ENCODE results near the gene FAM20B. TPM values are rescaled to one million over a fixed set of nuclear protein-coding genes. Genes with fewer than 3 reads are reported as not detected.

The FAM20B gene
- total and polyA plus RNA-seq, 2 experiments from 2014 or later, result 5.3 to 22.5 TPM

GRCh38 chr1:179095924-179096323 is 70.2 kb downstream of the FAM20B start:
- Histone ChIP-seq H3K4me1 (ENCODE audit: insufficient read depth) (peaks cover 8% of the 10 kb centered on the region), H3K4me3 (no peak overlapping the region), H3K4me2 (no peak overlapping the region), H3K79me2 (replicated peaks; ENCODE audit: insufficient read depth) (no peaks in the 10 kb centered on the region), H2AFZ (no peak overlapping the region), H3K27me3 (ENCODE audit: insufficient read depth) (no peaks in the 10 kb centered on the region), H3F3A (replicated peaks; ENCODE audit: low read depth) (no peaks in the 10 kb centered on the region), H3K27ac (ENCODE audit: low read depth) (no peak overlapping the region), H3K9me2 (ENCODE audit: insufficient read depth) (0 out of 2 replicates have a peak, but pooled peaks cover 4% of the 10 kb centered on the region), H4K20me1 (replicated peaks; ENCODE audit: insufficient read depth) (no peaks in the 10 kb centered on the region), H3K36me3 (ENCODE audit: insufficient read depth) (peaks cover 16% of the 10 kb centered on the region; the same call in 1 of the 2 replicates)
- DNase-seq (ENCODE audit: low spot score), result no peak
- no peak for TF ChIP-seq NANOG (IDR thresholded peaks at IDR 0.05; ENCODE audit: borderline replicate concordance)
- no peak for TF ChIP-seq REST (IDR thresholded peaks at IDR 0.05; ENCODE audit: unreplicated experiment)
- no peak for TF ChIP-seq ZNF114 (CRISPR knock-in tag; IDR thresholded peaks at IDR 0.05)
- no peak for TF ChIP-seq ETS1 (IDR thresholded peaks at IDR 0.05)
- no peak for TF ChIP-seq CTCF (conservative IDR thresholded peaks at IDR 0.05; ENCODE audit: low read depth in 2 of 2)
- TF ChIP-seq JUNB (IDR thresholded peaks at IDR 0.05; ENCODE audit: unreplicated experiment), result no peak
- no peak for TF ChIP-seq STAT1 (IDR thresholded peaks at IDR 0.05; ENCODE audit: unreplicated experiment)
- no peak for TF ChIP-seq EZH2 (IDR thresholded peaks at IDR 0.05; ENCODE audit: low read depth, unreplicated experiment)
- no peak for TF ChIP-seq ZNF462 (CRISPR knock-in tag; IDR thresholded peaks at IDR 0.05)
- no peak for TF ChIP-seq ZNF331 (CRISPR knock-in tag; IDR thresholded peaks at IDR 0.05; ENCODE audit: low read depth)
- no peak for TF ChIP-seq EZH2phosphoT487 (IDR thresholded peaks at IDR 0.05; ENCODE audit: unreplicated experiment)
- no peak for TF ChIP-seq POLR2AphosphoS5 (IDR thresholded peaks at IDR 0.05; ENCODE audit: low read depth)
- no peak for TF ChIP-seq CREB1 (CRISPR knock-in tag; IDR thresholded peaks at IDR 0.05; ENCODE audit: low read depth)
- Mint-ChIP-seq H3K4me1 (peaks cover 12% of the 10 kb centered on the region), H3K4me3 (no peak overlapping the region), H3K27ac (no peak overlapping the region), H3K9me3 (no peaks in the 10 kb centered on the region), H3K36me3 (ENCODE audit: low read depth) (peaks cover 55% of the 10 kb centered on the region), H3K27me3 (ENCODE audit: insufficient read depth, low read depth, poor library complexity) (no peaks in the 10 kb centered on the region)
- ATAC-seq, result no peak

All from GM23338 (cell line).